BLaER1 (cell line): ENCODE measurements around the gene NFXL1.

Experiments used
- H3K27ac ChIP-seq: shearing (Covaris generic); formaldehyde crosslinking; 2 replicates; pipeline ENCODE4 v1.8.1; 2022
- H3K27me3 ChIP-seq: shearing (Covaris generic); formaldehyde crosslinking; 2 replicates; pipeline ENCODE4 v1.8.1; 2022
- H3K36me3 ChIP-seq: shearing (Covaris generic); formaldehyde crosslinking; 2 replicates; pipeline ENCODE4 v1.8.1; 2022
- H3K4me1 ChIP-seq: shearing (Covaris generic); formaldehyde crosslinking; 2 replicates; pipeline ENCODE4 v1.8.1; 2022
- H3K4me2 ChIP-seq: shearing (Covaris generic); formaldehyde crosslinking; 2 replicates; pipeline ENCODE4 v1.8.1; 2022
- H3K4me3 ChIP-seq: shearing (Covaris generic); formaldehyde crosslinking; 2 replicates; pipeline ENCODE4 v1.8.1; 2022
- H3K9ac ChIP-seq: shearing (Covaris generic); formaldehyde crosslinking; 2 replicates; pipeline ENCODE4 v1.8.1; 2022
- H3K9me3 ChIP-seq: shearing (Covaris generic); formaldehyde crosslinking; 2 replicates; pipeline ENCODE4 v1.8.1; 2022
- H4K20me1 ChIP-seq: shearing (Covaris generic); formaldehyde crosslinking; 2 replicates; pipeline ENCODE4 v1.8.1; 2022
- Cebpa-rat ChIP-seq: shearing (Covaris generic); IDR thresholded peaks from 2 replicates; pipeline ENCODE4 v1.8.1; 2022

The NFXL1 gene

DNA sequence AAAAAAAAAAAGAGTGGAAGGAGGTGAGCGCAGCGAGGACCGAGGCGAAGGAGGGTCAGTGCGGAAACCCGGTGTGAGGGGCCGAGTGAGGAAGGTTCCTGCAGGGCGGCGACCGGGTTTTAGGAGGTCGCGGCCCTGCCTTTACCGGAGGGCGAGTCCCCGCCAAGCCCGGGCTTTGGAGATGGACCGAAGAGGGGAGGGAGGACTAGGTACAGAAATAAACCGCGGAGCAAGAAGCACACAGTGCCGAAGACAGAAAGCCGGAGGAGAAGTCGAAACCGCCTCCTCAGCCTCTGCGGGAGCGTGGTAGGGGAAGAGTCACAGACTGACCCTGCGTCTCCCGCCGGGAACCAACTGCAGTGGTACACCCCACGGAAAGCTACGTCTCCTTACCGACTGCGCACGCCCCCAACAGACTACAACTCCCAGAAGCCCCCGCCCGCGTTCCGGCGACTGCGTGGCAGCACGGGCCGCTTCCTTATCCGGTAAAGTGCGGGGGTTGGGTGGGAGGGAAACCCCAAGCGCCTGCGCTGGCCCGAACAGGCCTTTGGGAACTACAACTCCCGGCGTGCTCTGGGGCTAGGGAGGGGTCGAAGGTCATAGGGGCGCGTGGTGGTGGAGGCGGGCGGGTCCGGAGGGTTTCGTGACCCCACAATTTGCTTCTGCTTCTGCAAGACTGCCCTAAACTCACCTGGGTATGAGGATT is at the start of gene NFXL1:
TSS of gene NFXL1 (minus strand) at position 364 of the 706 bp plus-strand sequence. CDS start 380 bp downstream, outside the sequence.
- peaks cover 32% of the 10 kb centered on the region for H3K4me1 ChIP-seq
- peak within 1 kb of the TSS; percentile 87 for H3K4me2 ChIP-seq
- no peak for TF ChIP-seq Cebpa-rat
- H3K9ac ChIP-seq = peak within 1 kb of the TSS; percentile 85
- H3K36me3 ChIP-seq = peaks cover 13% of the 10 kb centered on the region
- H4K20me1 ChIP-seq = no peaks in the 10 kb centered on the region
- H3K4me3 ChIP-seq = peak within 1 kb of the TSS; percentile 92
- H3K27ac ChIP-seq = peak within 1 kb of the TSS; percentile 75
- no peaks in the 10 kb centered on the region for H3K27me3 ChIP-seq
- H3K9me3 ChIP-seq = peaks cover 15% of the 10 kb centered on the region

DNA sequence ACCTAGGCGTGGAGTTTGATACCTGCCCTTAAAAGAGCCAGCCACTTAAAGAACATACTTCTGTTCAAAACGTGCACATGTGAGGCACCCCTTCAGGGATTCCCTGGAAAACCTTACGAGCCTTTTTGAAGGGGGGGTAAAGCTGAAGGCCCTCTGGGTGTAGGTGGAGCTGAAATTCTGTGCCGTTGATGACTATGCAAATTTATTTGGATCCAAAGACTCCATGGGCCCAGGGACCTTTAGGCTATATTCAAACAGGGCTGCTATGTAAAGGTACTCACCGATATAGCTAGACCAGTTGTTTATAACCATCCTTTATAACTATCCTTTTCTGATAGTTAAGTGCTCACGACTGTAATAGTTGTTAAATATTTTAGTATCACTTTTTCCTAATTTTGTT is 40.3 kb upstream of the NFXL1 start:
- Histone ChIP-seq H3K4me2 (no peak overlapping the region), H3K9me3 (no peaks in the 10 kb centered on the region), H3K9ac (no peak overlapping the region), H3K4me1 (no peaks in the 10 kb centered on the region), H4K20me1 (no peaks in the 10 kb centered on the region), H3K4me3 (no peak overlapping the region), H3K27me3 (no peaks in the 10 kb centered on the region), H3K27ac (no peak overlapping the region), H3K36me3 (no peaks in the 10 kb centered on the region)
- no peak for TF ChIP-seq Cebpa-rat

DNA sequence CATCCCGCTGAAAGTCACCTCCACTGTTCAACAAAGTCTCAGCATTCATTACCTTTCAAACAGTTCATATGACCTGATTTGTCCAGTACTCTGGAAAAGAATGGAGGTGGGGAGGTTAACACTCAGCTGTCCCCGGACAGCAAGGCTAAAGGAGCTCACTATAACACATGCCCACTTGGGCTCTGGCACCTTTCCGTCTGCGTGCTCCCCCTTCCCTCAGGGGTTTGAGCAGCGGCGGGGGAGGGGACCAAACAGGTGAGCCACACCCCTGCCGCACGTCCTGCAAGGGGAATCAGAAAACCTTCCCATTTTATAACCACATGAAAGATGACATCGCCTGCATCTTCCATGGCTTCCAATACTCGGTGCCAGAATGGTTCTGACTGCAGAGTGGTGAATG is 39.9 kb upstream of the NFXL1 start:
- Histone ChIP-seq H3K9me3 (no peaks in the 10 kb centered on the region), H3K4me2 (no peak overlapping the region), H3K36me3 (no peaks in the 10 kb centered on the region), H4K20me1 (no peaks in the 10 kb centered on the region), H3K9ac (no peak overlapping the region), H3K27me3 (no peaks in the 10 kb centered on the region), H3K4me3 (no peak overlapping the region), H3K27ac (no peak overlapping the region), H3K4me1 (no peaks in the 10 kb centered on the region)
- TF ChIP-seq Cebpa-rat = no peak

DNA sequence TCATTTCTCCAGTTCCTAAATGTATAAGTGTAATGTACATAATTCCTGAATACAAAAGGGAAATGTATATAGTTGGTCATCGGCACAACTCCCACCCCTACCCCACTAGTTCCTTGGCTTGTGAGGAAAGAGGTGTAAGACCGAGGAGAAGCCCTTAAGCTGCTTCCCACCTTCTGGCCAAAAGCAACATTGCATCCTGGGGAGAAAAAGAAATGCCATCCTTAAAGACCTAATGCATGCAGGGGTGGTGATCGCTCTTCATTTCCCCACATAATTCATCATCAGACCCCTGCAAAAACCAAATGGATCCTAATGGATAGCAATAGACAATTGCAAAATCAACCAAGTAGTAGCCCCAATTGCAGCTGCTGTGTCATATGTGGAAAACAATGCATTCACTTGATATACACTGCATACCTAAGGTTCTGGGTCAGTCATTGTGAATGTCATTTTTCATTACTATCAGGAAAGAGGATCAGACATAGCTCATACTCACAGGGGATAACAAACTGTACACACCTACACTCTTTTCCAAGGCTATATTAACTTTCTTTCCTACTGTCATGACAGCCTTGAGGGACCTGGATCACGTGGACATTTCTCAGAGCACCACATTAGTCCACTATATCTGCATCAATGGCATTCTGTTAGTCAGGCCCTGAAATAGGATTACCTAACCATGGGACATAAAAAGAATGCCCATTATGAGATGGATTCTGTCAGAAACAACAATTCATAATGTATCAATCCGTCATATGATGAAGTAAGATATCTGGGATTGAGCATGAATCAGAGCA is 31.7 kb upstream of the NFXL1 start:
- TF ChIP-seq Cebpa-rat = no peak
- H4K20me1 ChIP-seq = no peaks in the 10 kb centered on the region
- H3K4me1 ChIP-seq = no peaks in the 10 kb centered on the region
- no peak overlapping the region for H3K4me2 ChIP-seq
- no peaks in the 10 kb centered on the region for H3K36me3 ChIP-seq
- no peaks in the 10 kb centered on the region for H3K9me3 ChIP-seq
- no peak overlapping the region for H3K27ac ChIP-seq
- H3K4me3 ChIP-seq = no peak overlapping the region
- H3K27me3 ChIP-seq = no peaks in the 10 kb centered on the region
- H3K9ac ChIP-seq = no peak overlapping the region

DNA sequence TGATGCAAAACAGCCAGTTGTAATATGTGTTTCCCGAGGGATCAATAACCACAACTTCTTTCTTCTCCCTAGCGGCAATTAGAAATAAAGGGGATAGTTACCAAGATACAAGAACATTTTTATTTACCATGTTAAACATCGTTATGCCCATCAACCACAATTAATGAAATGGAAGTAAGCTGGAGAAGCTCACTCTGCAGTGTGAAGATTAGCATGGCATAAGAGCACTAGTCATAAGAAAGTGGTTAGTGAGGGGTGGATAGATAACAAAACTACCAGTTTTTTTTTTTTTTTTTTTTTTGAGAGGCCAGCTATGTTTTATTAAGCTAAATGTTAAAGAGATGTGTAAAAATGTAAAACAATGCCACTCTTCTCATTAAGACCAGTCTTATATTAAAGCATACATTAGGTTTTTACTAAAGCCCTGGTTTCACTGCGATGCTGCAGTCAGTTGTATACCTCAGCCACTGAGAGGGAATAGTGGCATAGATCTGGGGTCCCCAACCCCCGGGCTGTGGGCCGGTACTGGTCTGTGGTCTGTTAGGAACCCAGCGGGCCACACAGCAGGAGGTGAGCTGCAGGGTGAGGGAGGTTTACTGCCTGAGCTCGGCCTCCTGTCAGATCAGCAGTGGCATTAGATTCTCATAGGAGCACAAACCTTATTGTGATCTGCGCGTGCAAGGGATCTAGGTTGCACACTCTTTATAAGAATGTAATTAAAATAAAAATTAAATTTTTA is 27.9 kb upstream of the NFXL1 start:
- H4K20me1 ChIP-seq = no peaks in the 10 kb centered on the region
- H3K9me3 ChIP-seq = no peaks in the 10 kb centered on the region
- TF ChIP-seq Cebpa-rat = no peak
- H3K27ac ChIP-seq = no peak overlapping the region
- H3K4me1 ChIP-seq = no peaks in the 10 kb centered on the region
- no peak overlapping the region for H3K4me2 ChIP-seq
- no peaks in the 10 kb centered on the region for H3K27me3 ChIP-seq
- H3K4me3 ChIP-seq = no peak overlapping the region
- H3K9ac ChIP-seq = no peak overlapping the region
- no peaks in the 10 kb centered on the region for H3K36me3 ChIP-seq

DNA sequence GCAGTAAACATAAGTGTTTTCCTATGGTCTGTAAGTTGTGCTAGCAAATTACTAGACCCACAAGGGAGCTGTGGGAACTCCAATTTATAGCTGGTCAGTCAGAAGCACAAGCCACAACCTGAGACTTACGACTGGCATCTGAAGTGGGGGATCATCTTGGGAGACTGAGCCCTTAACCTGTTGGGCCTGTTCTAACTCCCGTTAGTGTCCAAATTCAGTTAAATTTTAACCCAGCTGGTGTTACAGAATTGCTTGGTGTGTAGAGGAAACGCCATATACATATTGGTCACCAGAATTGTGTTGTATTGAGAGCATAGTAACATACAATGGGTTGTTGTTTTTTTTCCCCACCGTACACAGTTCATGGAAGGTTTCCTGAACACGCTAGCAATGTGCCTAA is 25.1 kb upstream of the NFXL1 start:
- Histone ChIP-seq H3K27me3 (no peaks in the 10 kb centered on the region), H3K36me3 (no peaks in the 10 kb centered on the region), H3K9me3 (no peaks in the 10 kb centered on the region), H3K9ac (no peak overlapping the region), H3K27ac (no peak overlapping the region), H3K4me3 (no peak overlapping the region), H4K20me1 (no peaks in the 10 kb centered on the region), H3K4me2 (no peak overlapping the region), H3K4me1 (no peaks in the 10 kb centered on the region)
- no peak for TF ChIP-seq Cebpa-rat

DNA sequence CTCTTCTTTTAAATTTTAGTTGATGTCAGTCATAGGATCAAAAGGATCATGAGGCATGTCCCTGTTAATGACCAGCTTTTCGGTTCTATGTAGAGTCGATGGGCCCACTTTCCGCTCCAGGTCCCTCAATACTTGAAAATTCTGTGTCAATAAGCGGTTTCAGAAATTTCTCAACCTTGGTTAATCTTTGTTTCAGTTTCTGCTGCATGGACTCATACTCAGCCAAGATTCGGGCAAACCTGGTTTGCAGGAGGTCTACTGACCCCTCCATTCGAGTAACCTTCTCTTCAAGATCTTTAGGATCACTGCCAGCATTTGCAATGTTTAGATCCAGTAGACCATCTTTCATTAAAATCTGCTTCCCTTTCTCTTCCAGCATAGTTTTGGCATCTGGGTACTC is 22.0 kb upstream of the NFXL1 start:
- Histone ChIP-seq H3K4me1 (peaks cover 2% of the 10 kb centered on the region), H3K9ac (no peak overlapping the region), H4K20me1 (no peaks in the 10 kb centered on the region), H3K4me2 (no peak overlapping the region), H3K4me3 (no peak overlapping the region), H3K9me3 (peaks cover 8% of the 10 kb centered on the region), H3K27me3 (no peaks in the 10 kb centered on the region), H3K36me3 (no peaks in the 10 kb centered on the region), H3K27ac (no peak overlapping the region)
- TF ChIP-seq Cebpa-rat = no peak

DNA sequence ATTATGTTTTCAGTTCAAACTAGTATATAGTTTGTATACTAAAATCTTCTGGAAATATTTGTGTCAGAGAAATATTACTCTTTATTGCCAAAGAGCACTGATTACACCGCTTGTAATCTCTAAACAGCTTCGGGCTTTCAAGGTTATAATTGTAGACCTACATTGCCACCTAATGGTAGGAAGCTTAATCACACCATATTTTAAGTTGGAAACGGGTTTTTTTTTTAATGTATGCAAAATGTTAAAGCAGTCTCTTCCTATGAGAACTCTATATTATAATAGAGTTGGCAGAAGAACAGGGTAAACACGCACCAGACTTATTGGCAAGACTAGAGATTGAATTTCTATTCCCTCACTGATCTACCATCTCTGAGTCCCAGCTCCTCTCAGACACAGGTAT is 19.5 kb upstream of the NFXL1 start:
- H3K36me3 ChIP-seq = no peaks in the 10 kb centered on the region
- no peak for TF ChIP-seq Cebpa-rat
- no peak overlapping the region for H3K4me3 ChIP-seq
- peaks cover 8% of the 10 kb centered on the region for H3K9me3 ChIP-seq
- no peak overlapping the region for H3K4me2 ChIP-seq
- no peaks in the 10 kb centered on the region for H3K27me3 ChIP-seq
- no peak overlapping the region for H3K9ac ChIP-seq
- no peaks in the 10 kb centered on the region for H4K20me1 ChIP-seq
- H3K27ac ChIP-seq = no peak overlapping the region
- peaks cover 9% of the 10 kb centered on the region for H3K4me1 ChIP-seq

DNA sequence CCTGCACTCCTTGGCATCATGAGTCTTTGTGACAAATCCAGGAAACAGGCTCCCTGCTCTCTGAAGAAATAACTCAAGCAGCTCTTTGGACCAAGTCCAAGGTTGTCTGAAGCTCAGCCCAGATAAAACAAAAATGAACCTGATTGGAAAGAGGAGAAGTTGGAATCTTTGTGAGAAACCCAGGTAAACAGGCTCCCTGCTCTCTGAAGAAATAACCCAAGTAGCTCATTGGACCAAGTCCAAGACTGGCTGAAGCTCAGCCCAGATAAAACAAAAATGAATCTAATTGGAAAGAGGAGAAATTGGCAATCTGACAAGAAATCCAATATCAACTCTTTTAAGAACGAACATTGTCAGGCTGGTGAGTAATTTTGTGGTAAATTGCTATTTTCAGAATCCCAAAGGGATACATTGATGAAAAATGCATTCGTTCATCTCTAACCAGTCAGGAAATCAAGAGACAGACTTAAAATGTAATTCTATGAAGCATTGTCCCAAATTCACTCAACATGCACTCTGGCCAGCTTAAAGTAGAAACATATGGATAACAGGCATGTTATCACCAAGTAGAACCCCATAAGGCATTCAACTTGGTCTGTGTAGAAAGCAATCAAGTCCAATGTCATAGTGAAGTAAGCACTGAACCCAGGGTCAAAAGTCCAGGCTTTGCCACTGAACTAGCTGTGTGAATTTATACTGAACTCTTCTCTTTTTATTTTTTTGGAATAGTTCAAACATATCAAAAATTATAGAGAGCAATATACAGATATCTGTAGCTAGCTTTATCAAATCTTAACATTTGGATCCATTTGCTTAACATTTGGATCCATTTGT is 16.8 kb upstream of the NFXL1 start:
- TF ChIP-seq Cebpa-rat = no peak
- H3K4me3 ChIP-seq = no peak overlapping the region
- H3K9ac ChIP-seq = no peak overlapping the region
- H3K4me1 ChIP-seq = peaks cover 9% of the 10 kb centered on the region
- no peak overlapping the region for H3K27ac ChIP-seq
- H3K27me3 ChIP-seq = no peaks in the 10 kb centered on the region
- H3K36me3 ChIP-seq = no peaks in the 10 kb centered on the region
- peaks cover 8% of the 10 kb centered on the region for H3K9me3 ChIP-seq
- peak overlapping the region; percentile 17 for H3K4me2 ChIP-seq
- H4K20me1 ChIP-seq = no peaks in the 10 kb centered on the region
